ENCODE measurements around the gene PCDHA3. TPM values are rescaled to one million over a fixed set of nuclear protein-coding genes. Genes with fewer than 3 reads are reported as not detected.

The PCDHA3 gene
- total RNA-seq, 1 experiment from 2014 or later: not detected

- no peak overlapping the region for H4K5ac ChIP-seq (ENCODE audit: insufficient read length, low read depth, low read length)
- no peak overlapping the region for H2BK5ac ChIP-seq (ENCODE audit: insufficient read length, low read length)
- H2BK20ac ChIP-seq (ENCODE audit: low read depth, low read length, poor library complexity, severe bottlenecking): no peak overlapping the region
- no peak overlapping the region for H3K18ac ChIP-seq (ENCODE audit: insufficient read length, low read depth, low read length)
- no peak overlapping the region for H2BK120ac ChIP-seq (ENCODE audit: low read depth, low read length, poor library complexity, severe bottlenecking)
- no peaks in the 10 kb centered on the region for H3K23me2 ChIP-seq (ENCODE audit: insufficient read length, low read depth, low read length, poor library complexity, severe bottlenecking)
- H3K14ac ChIP-seq (ENCODE audit: insufficient read depth, low read length): no peak overlapping the region; the same call in 1 of the 2 replicates
- Mint-ChIP-seq H3K4me1 (0 out of 4 replicates have a peak, but pooled peaks cover 0 to 2% of the 10 kb centered on the region in 2 experiments), H3K36me3 (ENCODE audit: insufficient read depth in 1 of 3, low read depth in 3 of 3) (peaks cover 6 to 24% (median 8%) of the 10 kb centered on the region in 3 experiments; a peak in 6 of 7 replicates), H3K9me3 (peaks cover 2 to 5% of the 10 kb centered on the region in 2 experiments; a peak in 4 of 5 replicates), H3K27ac (no peak overlapping the region; a peak in 1 of 7 replicates), H3K4me3 (no peak overlapping the region), H3K27me3 (ENCODE audit: low read depth) (no peaks in the 10 kb centered on the region; the same call in 1 of the 2 replicates)
- no peak overlapping the region for H3T11ph ChIP-seq (ENCODE audit: low read length)
- TF ChIP-seq CTCF (conservative IDR thresholded peaks at IDR 0.05): no peak
- no peaks in the 10 kb centered on the region for H3K79me1 ChIP-seq (ENCODE audit: insufficient read depth, low read depth, low read length, poor library complexity, severe bottlenecking)
- no peak overlapping the region for H4K91ac ChIP-seq (ENCODE audit: insufficient read length, low read depth, low read length)
- H3K27ac ChIP-seq (ENCODE audit: insufficient read length, low read depth, low read length): no peak overlapping the region
- WGBS (ENCODE audit: extremely low coverage, insufficient read length, low lambda C conversion rate): no CpG with 5 or more reads among the region's 87 CpGs
- no peak overlapping the region for H4K8ac ChIP-seq (replicated peaks; ENCODE audit: insufficient read length, low read depth, low read length)
- H3K4me2 ChIP-seq (ENCODE audit: insufficient read depth, insufficient read length, low read length): no peak overlapping the region
- H3K9ac ChIP-seq (ENCODE audit: extremely low read depth, insufficient read length, low read length): no peak overlapping the region
- no peaks in the 10 kb centered on the region for H3K9me3 ChIP-seq (ENCODE audit: control insufficient read depth, low read depth, low read length)
- no peaks in the 10 kb centered on the region for H4K20me1 ChIP-seq (ENCODE audit: control insufficient read depth, insufficient read depth, insufficient read length)
- H3K23ac ChIP-seq (ENCODE audit: insufficient read length, low read depth, low read length): no peak overlapping the region
- no peak overlapping the region for H2AK5ac ChIP-seq (ENCODE audit: insufficient read length, low read length)
- H3K56ac ChIP-seq (ENCODE audit: insufficient read length, low read depth, low read length): no peak overlapping the region
- no peak overlapping the region for H2BK15ac ChIP-seq (ENCODE audit: low read depth, low read length)
- no peak overlapping the region for H3K4ac ChIP-seq (ENCODE audit: low read depth, low read length)
- no peak overlapping the region for H2BK12ac ChIP-seq (ENCODE audit: insufficient read length, low read depth, low read length)
- DNase-seq: no peak
- H3K27me3 ChIP-seq (ENCODE audit: insufficient read depth, low read length): no peaks in the 10 kb centered on the region
- H3K79me2 ChIP-seq (ENCODE audit: insufficient read depth, low read length): no peaks in the 10 kb centered on the region
- H3K4me1 ChIP-seq (ENCODE audit: insufficient read depth, low read length): no peaks in the 10 kb centered on the region
- no peak overlapping the region for H2AFZ ChIP-seq (ENCODE audit: low read length)
Observed at GRCh38 chr5:140842798-140843733, 42.2 kb downstream of the PCDHA3 start.
